Measurements from ENCODE around the gene RAD51B. TPM values are rescaled to one million over a fixed set of nuclear protein-coding genes. Genes with fewer than 3 reads are reported as not detected.

Gene RAD51B
- polyA plus RNA-seq, 1 experiment, result 6.6 TPM

DNA sequence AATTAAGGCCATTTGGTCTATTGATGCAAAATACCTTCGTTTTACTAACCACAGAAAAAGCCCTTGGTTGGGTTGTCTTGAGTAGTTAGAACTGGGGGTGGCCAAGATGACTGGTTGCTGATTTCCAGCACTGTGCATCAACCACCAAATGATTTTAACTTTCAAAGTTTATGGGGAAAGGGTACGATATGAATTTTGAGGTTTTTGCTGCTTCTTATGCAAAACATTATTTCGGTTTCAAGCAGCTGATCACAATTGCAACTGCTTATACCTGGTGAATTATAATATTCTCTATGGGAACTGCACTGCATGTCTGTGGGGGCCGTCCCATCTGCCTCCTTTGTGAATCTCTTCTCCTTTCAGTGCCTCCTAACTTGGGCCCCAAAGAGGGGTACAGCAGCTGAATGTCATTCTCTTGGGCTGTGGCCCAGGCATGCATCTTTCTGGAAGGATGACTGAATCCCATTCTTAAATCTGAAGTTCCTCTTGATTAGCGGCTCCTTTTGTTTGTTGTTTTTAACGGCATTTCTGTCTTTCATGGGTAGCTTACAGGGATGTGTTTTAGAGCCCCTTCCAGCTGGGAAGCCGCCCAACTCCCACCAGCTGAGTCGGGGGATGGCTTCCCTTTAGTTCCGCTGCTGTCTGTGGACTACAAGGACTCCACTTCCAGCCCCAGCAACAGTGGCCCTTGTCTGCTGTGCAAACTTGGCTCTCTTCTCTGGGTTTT, 493.5 kb downstream of the RAD51B start:
- POLR2A ChIA-PET, result no interaction called here
- Histone ChIP-seq H3K4me3 (ENCODE audit: low read depth, low read length) (no peak overlapping the region), H3K27ac (ENCODE audit: low read depth, low read length) (no peak overlapping the region), H3K27me3 (ENCODE audit: control insufficient read depth, insufficient read depth, low read length) (no peaks in the 10 kb centered on the region), H3K9me3 (ENCODE audit: control insufficient read depth, insufficient read depth, low read length) (no peaks in the 10 kb centered on the region)
- DNase-seq (ENCODE audit: low read depth, low spot score), result no peak
- CTCF ChIA-PET, result interaction anchor here (0.6 kb wide), 1 partner anchor 367 kb away, joined by 3 read pairs; no protein-coding TSS in a partner anchor
- TF ChIP-seq, protein P1, sequence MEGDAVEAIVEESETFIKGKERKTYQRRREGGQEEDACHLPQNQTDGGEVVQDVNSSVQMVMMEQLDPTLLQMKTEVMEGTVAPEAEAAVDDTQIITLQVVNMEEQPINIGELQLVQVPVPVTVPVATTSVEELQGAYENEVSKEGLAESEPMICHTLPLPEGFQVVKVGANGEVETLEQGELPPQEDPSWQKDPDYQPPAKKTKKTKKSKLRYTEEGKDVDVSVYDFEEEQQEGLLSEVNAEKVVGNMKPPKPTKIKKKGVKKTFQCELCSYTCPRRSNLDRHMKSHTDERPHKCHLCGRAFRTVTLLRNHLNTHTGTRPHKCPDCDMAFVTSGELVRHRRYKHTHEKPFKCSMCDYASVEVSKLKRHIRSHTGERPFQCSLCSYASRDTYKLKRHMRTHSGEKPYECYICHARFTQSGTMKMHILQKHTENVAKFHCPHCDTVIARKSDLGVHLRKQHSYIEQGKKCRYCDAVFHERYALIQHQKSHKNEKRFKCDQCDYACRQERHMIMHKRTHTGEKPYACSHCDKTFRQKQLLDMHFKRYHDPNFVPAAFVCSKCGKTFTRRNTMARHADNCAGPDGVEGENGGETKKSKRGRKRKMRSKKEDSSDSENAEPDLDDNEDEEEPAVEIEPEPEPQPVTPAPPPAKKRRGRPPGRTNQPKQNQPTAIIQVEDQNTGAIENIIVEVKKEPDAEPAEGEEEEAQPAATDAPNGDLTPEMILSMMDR (IDR thresholded peaks at IDR 0.05; ENCODE audit: low read depth, low read length), result no peak

DNA sequence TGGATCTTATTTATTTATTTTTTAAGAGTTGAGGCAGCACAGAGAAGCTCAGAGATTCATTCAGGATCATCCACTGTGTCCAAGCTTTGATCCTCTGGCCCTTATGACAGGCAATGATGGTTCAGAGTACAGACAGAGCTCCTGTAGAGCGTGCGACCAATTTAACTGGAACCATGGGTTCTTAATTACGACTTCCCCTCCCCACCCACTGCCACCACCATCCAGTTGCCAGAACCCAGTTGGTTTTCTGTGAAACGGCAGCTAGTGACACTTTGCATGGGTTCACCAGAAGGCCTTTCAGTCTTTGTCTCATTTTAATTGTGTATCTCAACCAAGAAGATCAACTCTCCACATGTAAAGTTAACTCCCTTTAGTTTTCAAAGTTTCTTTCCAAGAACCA, 495.1 kb downstream of the RAD51B start:
- no peaks in the 10 kb centered on the region for H3K27me3 ChIP-seq (ENCODE audit: control insufficient read depth, insufficient read depth, low read length)
- no peak overlapping the region for H3K27ac ChIP-seq (ENCODE audit: low read depth, low read length)
- POLR2A ChIA-PET, result no interaction called here
- TF ChIP-seq, protein P1 (IDR thresholded peaks at IDR 0.05; ENCODE audit: low read depth, low read length), result no peak
- H3K9me3 ChIP-seq (ENCODE audit: control insufficient read depth, insufficient read depth, low read length), result no peaks in the 10 kb centered on the region
- CTCF ChIA-PET, result interaction anchor here (0.5 to 0.6 kb wide), 2 partner anchors 370 to 475 kb away, joined by 3 to 7 read pairs; no protein-coding TSS in a partner anchor
- H3K4me3 ChIP-seq (ENCODE audit: low read depth, low read length), result no peak overlapping the region
- DNase-seq (ENCODE audit: low read depth, low spot score), result no peak

DNA sequence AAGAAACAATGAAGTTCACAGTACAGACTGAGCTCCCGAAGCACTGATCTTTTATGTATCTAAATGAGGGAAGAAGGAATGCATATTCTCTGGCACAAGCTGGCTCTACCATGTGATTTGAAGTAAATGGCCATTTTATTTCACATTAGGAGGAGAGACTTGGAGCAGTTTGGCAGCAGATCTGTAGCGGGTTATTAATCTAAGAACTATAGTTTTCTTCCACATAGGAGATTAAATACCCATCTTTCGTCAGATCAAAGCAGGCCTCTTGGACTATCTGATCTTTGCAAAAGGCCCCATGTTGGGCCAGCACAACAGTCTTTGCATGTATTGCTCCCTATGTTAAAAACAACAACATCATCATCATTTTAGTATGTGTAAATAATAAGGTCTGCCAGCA, 495.5 kb downstream of the RAD51B start:
- H3K4me3 ChIP-seq (ENCODE audit: low read depth, low read length), result no peak overlapping the region

DNA sequence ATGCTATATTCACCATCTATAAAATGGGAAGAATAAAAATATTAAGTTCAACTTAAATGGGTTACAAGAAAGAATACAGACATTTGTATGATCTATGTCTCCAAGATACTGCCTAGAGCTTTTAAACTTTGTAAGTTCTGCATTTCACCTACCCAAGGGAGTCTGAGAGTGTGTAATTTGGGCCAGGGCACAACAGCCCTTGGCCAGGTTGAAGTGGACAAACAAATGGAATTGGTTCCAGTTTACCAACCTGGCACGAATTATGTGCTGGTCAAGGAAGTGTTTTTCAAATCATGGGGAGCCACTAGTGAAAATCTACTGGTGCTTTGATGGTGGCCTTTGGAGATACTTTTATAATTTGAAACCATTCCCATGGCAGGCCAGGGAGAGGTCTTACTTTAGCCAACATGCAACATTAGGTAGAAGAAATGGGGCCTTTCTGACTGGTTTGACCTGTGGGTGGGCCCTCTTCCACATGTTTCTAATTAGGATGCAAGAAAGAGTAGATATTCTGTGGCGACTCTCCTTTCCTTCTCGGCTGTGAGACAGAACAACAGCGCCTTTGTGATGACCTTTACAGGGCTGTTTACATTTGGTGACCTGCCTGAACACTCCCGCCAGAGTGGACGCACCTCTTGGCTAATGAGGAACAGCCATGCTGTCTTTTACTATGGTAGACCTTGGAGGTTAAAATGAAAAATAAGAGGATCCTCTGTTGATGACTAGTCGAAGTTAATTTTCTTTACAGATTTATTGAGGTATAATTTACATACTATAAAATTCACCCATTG, 496.7 kb downstream of the RAD51B start:
- TF ChIP-seq, protein P1 (IDR thresholded peaks at IDR 0.05; ENCODE audit: low read depth, low read length), result no peak
- Histone ChIP-seq H3K27me3 (ENCODE audit: control insufficient read depth, insufficient read depth, low read length) (no peaks in the 10 kb centered on the region), H3K27ac (ENCODE audit: low read depth, low read length) (no peak overlapping the region), H3K4me3 (ENCODE audit: low read depth, low read length) (no peak overlapping the region), H3K9me3 (ENCODE audit: control insufficient read depth, insufficient read depth, low read length) (no peaks in the 10 kb centered on the region)
- CTCF ChIA-PET, result no interaction called here
- no peak for DNase-seq (ENCODE audit: low read depth, low spot score)
- POLR2A ChIA-PET, result no interaction called here

More for the DNA sequence above, 495.5 kb downstream of the RAD51B start:
- Histone ChIP-seq H3K9me3 (ENCODE audit: control insufficient read depth, insufficient read depth, low read length) (no peaks in the 10 kb centered on the region), H3K27me3 (ENCODE audit: control insufficient read depth, insufficient read depth, low read length) (no peaks in the 10 kb centered on the region), H3K27ac (ENCODE audit: low read depth, low read length) (no peak overlapping the region)
- ChIA-PET CTCF (interaction anchor here (0.6 kb wide), 1 partner anchor 371 kb away, joined by 7 read pairs; no protein-coding TSS in a partner anchor), POLR2A (no interaction called here)
- TF ChIP-seq, protein P1 (IDR thresholded peaks at IDR 0.05; ENCODE audit: low read depth, low read length), result no peak
- no peak for DNase-seq (ENCODE audit: low read depth, low spot score)

DNA sequence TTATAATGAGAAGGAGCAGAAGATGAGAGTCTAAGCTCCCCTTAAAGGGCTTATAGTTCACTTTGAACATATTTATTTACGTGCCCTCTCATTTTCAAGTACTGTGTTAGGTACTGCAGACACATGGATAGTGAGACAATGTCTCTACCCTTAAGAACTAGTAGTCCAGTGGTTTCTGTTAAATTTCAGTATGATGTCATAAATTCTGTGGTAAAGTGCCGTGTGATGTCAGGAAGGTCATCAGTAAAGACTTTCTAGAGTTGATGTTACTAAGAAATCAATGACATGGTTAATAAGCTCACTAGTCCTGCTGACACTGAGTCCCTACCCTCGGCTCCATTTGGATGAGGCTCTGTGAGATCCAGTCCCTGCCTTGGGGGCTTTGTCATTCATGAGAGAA, 497.7 kb downstream of the RAD51B start:
- Histone ChIP-seq H3K27ac (ENCODE audit: low read depth, low read length) (no peak overlapping the region), H3K9me3 (ENCODE audit: control insufficient read depth, insufficient read depth, low read length) (no peaks in the 10 kb centered on the region), H3K4me3 (ENCODE audit: low read depth, low read length) (no peak overlapping the region), H3K27me3 (ENCODE audit: control insufficient read depth, insufficient read depth, low read length) (no peaks in the 10 kb centered on the region)
- POLR2A ChIA-PET, result no interaction called here
- TF ChIP-seq, protein P1 (IDR thresholded peaks at IDR 0.05; ENCODE audit: low read depth, low read length), result no peak
- DNase-seq (ENCODE audit: low read depth, low spot score), result no peak
- CTCF ChIA-PET, result no interaction called here

All from AG04450 (cell line).